GM21381 (cell line): ENCODE results near the gene PLA2G4A.

Experiments used
- ATAC-seq: cut with Tn5 transposase; IDR thresholded peaks from one replicate; pipeline ENCODE4 v1.9.1; 2021; ENCODE audit warnings: mild to moderate bottlenecking, moderate library complexity; ENCODE audit not compliant: unreplicated experiment

Gene PLA2G4A

GRCh38 chr1:187006896-187007295 lies 178.1 kb downstream of the PLA2G4A start:
- ATAC-seq, result no peak

GRCh38 chr1:187009320-187009719 lies 180.6 kb downstream of the PLA2G4A start:
- ATAC-seq, result no peak

- no peak for ATAC-seq
These were observed 182.0 kb downstream of the PLA2G4A start for GRCh38 chr1:187010571-187011309.

GRCh38 chr1:187013582-187014200 lies 184.9 kb downstream of the PLA2G4A start:
- ATAC-seq, result no peak

GRCh38 chr1:187018291-187018690 lies 189.5 kb downstream of the PLA2G4A start:
- ATAC-seq, result no peak

GRCh38 chr1:187027253-187027652 lies 198.5 kb downstream of the PLA2G4A start:
- no peak for ATAC-seq

- ATAC-seq, result no peak
These were observed 203.7 kb downstream of the PLA2G4A start for GRCh38 chr1:187032316-187032981.

- no peak for ATAC-seq
These were observed 204.4 kb downstream of the PLA2G4A start for GRCh38 chr1:187032982-187033692.

GRCh38 chr1:187033693-187034390 lies 205.1 kb downstream of the PLA2G4A start:
- ATAC-seq, result no peak

- no peak for ATAC-seq
These were observed 205.8 kb downstream of the PLA2G4A start for GRCh38 chr1:187034501-187034900.

GRCh38 chr1:187037973-187038553 lies 209.3 kb downstream of the PLA2G4A start:
- no peak for ATAC-seq
